CD4-positive, alpha-beta T cell treated with Interleukin-21 for 1 hour (primary cell): ENCODE results near the gene SLC8A3.
A peak's percentile ranks its signal among the peaks of the same experiment; 100 is the strongest.

Experiments
- DNase-seq: peaks from one replicate; pipeline ENCODE4 v3.0.0-alpha.2; 2020

The SLC8A3 gene

DNA sequence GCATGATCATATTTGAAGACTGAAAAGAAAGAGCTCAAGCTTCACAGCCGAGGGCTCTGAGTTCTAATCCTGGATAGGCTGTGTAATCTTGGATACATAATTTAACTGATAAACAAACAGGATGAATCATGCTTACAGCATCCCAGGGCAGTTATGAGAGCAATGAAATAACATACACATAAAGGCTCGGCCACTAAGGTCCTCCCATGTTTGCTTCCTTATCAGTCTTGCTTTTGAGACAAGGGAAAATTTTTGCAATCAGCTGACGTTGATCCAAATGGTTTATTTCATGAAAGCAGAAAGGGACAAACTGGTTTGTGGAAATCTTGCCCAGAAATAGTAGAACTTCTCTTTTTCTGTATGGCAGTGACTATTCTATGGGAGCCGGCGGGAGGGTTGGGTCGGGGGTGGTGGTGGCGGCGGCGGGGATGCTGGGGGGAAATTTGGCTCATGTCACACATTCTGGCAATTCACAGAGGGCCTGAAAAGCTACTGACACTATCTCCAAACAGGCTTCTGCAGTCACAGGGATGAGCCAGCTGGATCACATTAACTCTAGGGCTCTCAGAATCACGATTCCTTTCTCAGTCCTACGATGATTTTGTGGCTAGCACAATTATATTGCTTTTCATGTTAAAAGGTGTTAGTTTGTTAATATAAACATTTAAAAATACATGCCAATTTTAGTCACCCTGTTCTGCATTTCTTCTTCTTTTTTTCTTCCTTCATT is 124.5 kb downstream of the SLC8A3 start:
- DNase-seq, result no peak

DNA sequence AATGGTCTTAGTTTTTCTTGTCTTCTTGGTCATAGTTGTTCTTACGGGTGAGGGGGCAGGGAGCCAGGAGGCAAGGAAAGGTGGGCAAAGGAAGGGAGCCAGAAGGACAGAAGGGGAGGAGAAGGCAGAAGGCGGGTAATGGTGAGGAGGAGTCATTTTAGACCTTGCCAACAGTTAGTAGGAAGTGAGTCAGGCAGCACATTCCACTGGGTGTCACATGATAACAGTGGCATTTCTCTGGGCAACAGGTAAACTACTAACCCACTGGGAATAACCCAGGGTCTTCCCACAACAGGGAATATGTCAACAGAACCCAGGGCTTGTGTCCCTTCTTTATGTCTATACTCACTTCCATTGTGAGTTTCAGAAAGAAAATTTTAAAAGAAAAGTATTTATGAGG is 127.6 kb downstream of the SLC8A3 start:
- no peak for DNase-seq

DNA sequence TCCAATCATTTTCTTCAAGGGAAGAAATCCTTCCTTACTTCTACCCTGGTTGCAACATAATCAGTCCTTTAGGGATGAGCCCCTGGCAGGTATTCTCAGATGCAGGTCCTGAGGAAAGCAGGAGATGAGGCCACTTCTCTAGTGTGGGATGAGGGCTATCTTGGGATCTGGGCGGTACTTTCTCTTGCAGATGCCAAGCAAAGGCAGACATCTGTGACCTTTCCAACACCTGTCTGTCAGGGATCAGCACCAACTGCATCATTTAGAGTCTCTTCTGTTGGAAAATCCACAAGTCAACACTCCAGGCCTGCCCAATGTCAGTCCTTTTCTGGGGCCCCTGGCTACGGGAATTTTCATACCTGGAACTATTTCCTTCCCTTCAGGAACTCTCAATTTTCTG is 129.2 kb downstream of the SLC8A3 start:
- no peak for DNase-seq

DNA sequence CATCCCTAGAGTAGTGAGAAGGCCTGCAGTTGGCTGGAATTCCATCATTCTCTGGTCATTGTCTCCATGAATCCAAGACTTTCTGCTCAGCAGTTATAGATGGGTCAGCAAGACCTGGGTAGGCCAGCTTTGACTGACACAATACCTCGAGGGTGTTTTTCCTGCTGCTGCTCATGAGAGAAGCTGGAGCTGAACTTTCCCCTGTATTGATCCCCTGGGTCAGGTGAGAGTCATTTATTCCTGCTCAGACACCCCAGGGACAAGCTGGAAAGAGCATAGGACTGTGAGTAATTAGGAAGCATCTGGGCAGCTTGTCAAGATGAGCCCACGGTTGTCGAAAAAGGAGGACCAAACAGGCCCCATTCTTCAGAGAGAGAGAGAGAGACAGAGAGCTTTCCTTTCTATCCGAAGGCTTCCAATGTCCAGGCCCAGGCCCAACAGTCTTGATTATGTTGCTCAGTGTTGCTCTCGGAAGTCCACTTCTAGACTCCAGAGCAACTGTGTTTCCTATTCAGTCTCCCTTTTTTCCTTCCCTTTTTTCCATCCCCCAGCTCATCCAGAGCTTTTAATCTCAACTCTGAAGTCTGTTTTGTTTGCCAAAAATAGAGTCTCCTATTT is 131.1 kb downstream of the SLC8A3 start:
- no peak for DNase-seq

DNA sequence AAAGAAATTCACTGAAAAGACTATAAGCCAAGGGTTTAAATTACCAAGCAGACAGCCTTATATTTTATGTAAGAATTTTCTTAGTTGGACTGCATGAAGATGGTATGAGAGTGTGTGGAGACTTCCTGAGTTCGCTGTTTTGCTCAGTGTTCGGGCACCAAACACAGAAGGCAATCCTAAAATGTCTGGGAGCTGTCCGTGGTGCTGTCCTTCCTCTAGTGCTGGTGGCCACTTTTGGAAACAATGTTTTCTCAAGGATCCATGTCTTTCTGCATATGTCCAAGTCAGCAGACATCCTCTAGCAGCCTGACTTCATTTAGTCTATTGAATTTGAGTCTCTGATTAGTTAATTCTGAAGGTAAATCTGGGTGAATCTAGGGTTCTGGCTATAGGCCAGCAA is 135.8 kb downstream of the SLC8A3 start:
- DNase-seq, result no peak

DNA sequence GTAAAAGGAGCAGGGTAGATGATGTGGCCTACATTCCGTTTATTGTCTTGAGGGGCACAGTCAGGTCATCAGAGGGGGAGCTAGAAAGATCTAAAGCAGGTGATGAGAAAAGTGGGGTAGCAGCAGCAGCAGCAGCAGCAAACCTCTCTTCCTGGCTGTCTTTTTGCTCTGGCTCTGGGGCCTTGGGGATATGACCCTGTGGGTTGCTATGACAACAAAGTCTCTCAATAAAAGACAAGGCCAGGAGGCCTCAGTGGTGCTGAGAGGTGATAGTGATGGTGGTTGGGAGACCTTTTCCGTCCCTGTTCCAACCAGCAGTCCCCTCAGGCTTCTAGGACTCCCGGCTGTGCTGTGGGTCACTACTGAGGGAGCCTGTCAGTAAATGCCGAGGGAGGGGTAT is 138.6 kb downstream of the SLC8A3 start:
- no peak for DNase-seq

DNA sequence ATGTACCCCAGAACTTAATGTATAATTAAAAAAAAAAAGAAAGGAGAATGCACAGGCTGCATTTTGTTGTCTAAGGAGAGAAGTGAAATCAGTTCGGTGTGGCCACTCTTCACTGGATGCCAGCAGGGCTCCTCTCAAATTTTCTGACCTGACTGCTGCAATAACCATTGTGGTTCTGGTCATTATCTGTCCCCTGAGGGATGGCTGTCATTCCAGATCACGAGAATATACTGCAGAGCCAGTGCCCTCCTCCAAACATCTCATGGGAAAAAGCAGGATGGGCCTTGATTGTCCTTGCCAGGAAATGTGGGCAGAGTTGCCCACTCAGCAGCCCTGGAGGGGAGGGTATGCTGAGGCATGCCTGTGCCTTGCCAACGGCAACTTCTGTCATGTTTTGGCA is 139.1 kb downstream of the SLC8A3 start:
- no peak for DNase-seq

DNA sequence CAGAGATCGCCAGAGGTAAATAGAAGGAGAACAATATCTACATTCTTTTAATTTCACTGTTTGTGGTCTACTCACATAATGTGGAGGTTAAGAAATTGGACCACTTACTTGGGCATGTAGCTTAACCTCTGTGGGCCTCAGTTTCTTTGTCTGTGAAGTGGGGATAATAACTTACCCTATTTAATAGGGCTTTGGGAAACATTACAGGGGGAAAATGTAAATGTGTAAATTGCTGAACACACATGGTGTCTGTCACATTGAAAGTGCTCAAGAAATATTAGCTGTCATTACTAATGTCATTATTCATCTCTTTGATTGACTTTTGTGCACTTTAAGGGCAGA is 140.5 kb downstream of the SLC8A3 start:
- DNase-seq, result no peak

DNA sequence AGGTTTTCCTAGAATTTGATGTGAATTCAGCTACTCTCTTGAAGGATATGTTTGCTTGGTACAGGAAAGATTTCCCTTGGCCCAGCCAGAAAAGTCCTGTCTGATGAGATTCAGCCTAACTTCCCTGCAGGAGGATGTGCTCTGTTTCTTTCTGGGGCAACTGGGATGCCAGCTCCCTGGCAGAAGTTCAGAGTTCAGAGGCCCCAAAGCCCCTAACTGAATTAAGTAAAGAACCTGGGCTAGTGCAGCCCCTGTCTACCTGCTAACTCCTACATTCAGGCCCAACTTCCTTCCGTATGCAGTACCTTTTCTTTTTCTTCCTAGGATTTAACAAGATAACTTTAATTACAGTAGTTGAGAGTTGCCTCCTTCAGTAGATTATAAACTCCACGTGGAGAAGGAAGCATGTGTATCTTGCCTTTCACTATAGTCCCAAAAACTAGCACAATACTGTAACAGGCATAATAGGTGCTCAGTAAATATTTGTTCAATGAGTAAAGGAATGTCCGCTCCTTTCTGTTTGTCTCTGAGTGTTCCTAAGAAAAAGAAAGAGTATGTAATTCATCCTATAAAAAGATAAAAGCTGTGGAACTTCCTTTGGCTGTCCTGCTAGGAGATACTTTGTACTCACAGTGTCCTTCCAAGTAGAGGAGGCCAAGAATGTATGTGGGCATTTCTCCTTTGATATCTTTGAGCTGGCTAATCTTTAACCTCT is 141.0 kb downstream of the SLC8A3 start:
- DNase-seq, result no peak

DNA sequence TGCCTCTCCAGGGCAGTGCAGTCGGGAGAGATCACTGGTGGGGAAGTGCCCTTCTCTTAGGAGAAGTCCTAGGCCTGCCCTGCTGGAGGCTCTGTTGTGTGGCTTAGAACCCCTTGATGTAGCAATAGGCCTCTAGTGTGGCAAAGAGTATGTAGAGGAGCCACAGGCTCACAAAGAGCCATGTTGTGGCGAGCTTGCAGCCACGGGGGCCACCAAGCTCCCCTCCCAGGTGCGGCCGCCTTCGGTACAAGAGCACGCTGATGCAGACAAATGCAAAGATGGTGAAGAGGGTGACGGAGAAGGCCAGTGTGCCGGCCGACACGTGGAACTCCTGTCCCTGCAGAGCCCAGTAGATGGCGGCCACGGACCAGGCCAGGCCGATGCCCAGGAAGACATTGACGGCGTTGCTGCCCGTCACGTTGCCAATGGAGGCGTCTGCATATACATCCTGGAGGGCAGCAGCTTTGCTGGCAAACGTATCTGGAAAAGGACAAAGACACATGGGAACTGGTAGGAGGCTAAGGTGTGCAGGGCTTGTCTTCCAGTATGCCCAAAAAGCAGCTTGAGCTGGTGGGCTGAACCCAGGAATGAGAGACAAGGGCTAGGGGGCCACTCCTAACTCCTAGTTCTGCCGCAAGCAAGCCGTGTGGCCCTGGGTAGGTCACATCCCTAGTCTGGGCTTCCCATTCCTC is 142.8 kb downstream of the SLC8A3 start:
- DNase-seq, result no peak

DNA sequence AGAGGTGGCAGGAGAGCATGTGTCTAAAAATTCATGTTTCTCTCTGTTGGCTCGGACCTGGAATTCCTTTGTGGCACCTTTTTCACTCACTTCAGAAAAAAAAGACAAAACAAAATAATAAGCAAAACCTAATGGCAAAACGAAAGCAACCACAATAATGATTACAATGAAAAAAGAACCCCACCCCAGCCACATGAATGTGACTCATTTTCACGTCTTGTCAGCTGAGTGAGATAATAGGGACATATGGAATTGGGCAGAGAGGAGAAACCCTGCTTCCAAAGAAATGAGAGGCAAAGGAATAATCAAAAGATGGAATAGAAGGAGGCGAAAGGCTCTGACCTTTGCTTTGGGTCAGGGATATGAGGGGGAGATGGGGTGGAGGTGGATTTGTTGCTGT is 143.4 kb downstream of the SLC8A3 start:
- no peak for DNase-seq

DNA sequence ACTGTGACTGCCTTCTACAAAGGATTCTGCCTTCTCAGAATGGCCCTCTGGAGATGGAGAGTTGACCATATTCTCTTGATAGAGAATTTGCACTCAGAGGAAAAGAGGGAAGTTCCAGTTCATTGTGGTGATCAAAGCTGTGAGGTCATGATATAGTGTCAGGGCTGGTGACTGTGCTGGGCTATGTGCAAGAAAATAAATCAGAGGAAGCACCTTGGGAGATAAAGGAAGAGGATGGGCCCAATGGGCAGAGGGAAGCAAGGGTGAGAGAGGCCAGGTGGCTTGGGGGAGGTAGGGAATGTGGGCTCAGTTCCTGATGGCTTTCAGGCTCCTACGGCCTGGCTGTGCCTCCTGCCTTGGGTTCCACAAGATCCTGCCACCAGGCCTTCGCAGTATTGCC is 145.8 kb downstream of the SLC8A3 start:
- no peak for DNase-seq

DNA sequence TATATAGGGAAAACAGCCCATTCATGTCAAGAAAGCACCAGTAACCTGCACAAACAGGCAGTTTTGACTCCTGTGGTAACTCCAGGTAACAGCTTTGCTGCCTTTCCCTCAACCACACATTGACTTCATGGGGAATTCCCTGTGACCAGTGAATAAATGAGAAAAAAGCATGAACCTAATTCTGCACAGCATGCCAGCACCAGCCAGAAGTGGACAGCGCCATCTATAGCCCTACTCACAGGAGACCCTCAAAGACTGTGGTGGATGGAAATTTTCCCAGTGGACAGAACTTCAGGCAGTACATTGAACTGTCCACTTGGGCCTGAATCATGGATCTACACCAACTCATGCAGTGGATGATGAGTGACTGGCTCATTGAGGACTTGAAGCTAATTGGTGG is 152.1 kb downstream of the SLC8A3 start:
- DNase-seq, result no peak

DNA sequence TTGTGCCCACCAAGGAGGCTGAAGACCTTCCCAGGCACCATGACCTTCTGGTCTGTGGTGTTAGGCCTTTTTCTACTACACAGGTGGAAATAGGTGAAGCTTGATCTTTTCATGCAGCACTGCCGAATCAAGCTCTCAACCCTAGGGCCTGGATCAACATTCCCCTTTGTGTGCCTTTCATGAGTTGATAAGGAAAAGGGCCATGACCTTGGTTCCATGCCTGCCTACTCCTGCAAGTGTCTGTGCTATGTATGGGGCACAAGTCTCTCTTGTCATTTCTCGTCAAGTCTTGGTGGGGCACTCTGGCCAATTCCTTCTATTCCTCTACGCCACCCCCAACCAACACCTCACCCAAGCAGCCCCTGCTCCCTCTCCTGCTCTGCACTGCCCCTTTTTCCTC is 154.5 kb downstream of the SLC8A3 start:
- DNase-seq, result no peak

DNA sequence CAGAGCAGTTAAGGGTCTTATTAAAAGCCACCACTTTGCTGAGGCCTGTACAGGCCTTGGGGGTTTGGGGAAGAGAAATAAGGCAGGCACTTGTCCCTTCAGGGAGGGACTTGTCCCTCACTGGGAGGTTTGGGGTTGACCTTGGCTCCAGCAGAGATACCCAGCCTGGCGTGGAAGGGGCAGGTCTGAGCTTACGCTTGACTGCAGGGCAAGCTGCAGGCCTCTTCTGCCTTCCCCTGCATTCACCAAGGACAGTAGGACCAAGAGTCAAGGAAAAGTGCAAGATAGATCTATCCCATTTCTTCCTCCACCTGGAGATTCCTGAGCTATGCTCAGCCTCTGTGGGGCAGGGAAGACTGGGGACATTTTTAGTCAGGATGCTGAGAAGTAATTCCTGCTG is 155.2 kb downstream of the SLC8A3 start:
- DNase-seq, result no peak

DNA sequence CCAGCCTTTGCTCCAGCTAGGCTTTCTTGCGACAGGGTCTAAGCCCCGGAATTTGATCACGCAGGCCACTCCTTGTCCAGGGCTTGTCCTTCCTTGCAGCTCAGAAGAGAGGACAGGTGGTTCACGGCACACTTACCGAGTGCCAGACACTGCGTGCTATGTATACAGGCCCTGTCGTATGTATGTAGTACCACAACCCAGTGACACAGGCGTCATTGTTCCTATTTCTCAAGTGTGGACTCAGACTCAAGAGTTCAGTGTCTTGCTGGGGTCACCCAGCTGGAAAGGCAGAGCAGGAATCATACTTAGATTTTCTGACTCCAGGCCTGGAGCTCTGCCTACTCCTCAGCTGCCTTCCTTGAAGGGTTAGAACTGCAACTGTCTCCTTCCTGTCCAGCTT is 155.6 kb downstream of the SLC8A3 start:
- DNase-seq, result no peak

DNA sequence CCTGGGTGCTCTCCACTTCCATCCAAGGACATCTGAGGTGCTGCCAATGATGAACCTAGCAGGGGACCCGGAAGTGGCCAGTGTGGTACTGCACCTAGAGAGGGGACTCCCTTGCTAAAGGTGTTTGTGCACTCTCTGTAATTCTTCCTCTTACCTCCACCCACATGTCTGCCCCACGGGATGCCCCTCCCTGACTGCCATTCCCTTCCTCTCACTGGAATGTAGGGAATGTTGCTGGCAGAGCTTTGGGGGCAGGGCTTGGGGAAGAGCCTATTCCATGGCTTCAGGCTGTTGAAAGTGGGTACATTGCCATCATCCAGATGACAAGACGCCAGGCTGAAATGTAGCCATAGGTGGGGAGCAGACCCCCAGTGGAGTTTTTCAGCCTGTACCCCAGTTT is 156.3 kb downstream of the SLC8A3 start:
- no peak for DNase-seq

DNA sequence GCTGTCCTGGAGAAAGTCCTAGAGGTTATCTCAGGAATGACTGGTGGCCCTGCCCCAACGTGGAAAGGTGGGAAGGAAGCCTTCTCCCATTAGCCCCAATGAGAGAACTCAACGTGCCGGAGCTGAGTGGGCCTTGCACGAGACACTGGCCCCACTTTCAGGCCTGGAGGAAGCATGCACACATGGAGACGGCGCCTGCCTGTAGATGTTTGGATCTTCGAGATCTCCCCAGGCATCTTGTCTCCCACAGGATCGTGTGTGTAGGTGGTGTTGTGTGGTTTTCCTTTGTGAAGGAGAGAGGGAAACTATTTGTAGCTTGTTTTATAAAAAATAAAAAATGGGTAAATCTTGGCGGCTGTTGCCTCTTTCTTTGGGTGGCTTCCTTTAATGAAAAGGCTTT is 156.7 kb downstream of the SLC8A3 start:
- DNase-seq, result no peak

DNA sequence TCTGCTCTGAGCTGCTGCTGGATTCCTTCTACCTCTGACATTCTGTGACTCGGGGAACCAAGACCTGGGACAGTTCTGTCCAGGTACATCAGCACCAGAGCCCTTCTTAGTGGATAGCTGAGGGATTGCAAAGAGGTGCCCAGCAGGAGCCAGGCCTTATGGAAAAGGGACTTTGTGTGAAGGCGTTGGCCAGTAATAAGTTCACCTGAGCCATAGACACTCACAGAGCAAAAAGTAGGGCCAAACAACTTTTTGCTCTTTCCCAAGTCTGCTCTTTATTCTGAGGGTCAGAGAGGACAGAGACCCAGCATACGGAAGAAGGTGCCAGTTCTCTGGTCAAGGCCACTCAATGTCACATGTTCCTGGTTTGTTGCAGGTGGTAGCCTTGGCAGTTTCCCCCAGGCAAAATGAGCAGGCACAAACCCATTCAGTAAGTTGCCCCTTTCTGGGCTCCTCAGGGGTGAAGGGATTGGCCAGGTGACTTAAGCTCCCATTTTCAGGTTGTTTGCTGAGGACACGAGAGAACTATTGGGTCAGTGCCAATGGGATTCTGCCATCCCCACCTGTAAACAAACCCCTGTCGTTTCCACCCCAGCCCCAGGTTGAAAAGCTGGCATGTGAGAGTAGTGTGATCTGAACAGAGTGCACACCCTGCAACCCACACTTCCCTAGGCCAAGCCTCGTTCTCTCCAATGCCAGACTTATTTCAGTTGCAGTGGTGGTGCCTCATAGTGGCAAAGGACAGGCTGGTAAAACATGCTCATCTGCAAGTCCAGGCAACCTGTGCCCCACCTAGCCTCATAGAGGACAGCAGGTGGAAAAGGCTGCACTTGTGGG is 159.2 kb downstream of the SLC8A3 start:
- no peak for DNase-seq

DNA sequence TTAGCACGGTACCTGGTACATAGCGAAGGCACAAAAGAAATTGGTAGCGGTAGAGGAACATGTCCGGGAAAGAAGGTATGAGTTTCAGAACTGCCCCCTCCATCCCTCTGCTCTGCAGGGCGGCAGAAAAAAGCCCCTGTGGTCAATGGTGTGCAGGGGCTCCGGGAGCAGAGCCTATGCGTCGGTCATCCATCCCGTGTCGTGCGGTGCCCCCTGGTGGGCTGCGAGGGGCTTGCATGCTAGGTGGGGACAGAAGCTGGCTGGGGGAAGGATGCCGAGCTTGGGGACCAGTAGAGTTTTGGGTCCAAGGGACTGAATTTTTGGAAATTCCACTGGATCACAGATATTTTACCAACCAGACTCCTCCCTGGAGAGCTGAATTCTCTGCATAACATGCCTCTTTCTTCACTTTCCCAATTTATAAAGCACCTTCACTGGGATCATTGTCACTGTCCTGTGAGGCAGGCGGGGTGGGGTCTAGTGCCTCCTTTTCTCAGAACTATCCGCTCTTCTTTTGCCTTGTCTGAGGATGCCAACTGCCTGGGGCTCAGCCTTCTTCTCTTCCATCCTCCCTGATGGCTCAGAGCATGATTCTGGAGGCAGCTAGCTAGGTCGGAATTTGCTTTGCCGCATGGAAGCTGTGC is 160.8 kb downstream of the SLC8A3 start:
- DNase-seq, result peak; percentile 37

DNA sequence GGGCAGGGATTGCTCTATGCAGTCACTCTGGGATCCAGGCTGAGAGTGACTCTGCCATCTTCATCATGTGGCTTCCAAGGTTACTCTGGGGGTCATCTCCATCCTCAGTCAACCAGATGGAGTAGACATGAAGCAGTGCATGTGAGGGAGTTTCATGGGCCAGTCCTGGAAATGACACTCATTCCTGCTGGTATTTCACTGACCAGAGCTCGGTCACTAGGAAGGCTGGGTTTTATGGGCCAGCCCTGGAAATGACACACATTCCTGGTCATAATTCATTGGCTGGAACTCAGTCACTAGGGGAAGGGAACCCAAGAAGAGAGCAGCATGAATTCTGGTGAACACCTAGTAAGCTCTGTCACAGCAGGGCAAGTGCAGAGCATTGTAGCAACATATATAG is 164.9 kb downstream of the SLC8A3 start:
- no peak for DNase-seq

DNA sequence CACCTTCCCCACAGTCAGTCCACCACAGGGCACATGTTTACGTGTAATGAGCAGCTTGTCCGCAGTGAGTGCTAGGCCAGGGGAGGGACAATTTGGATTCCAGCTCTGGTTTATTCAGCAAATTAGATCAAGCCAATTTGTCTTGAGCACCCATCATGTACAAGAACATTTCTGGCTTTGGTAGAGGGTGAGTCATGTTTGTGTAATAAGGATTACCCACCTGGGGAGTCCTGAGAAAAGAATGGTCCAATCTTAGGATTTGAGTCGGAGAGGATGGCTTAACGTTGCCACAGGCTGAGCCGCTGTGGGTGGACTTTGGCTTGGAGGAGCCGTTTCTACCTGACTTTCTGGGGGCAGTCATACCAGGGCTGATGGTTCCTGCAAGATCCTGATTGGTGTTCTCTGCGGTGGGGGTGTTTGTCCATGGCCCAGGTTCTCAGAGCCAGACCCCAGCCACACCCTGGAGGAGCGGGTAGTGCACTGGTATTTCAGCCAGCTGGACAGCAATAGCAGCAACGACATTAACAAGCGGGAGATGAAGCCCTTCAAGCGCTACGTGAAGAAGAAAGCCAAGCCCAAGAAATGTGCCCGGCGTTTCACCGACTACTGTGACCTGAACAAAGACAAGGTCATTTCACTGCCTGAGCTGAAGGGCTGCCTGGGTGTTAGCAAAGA is 165.8 kb downstream of the SLC8A3 start:
- DNase-seq, result no peak
